Stimulated activated CD4-positive, alpha-beta T cell treated with anti-CD3 and anti-CD28 coated beads, TNF-alpha, amount 100 ng/mL, for 1 hour (primary cell): ENCODE data around the gene ANTXR2.

Source experiments
- DNase-seq, 3 donors: peaks; one replicate each; pipeline ENCODE4 v3.0.0-alpha.2; 2020; ENCODE audit warnings: low read depth in 3 of 3, low spot score in 1 of 3

Gene ANTXR2

DNA sequence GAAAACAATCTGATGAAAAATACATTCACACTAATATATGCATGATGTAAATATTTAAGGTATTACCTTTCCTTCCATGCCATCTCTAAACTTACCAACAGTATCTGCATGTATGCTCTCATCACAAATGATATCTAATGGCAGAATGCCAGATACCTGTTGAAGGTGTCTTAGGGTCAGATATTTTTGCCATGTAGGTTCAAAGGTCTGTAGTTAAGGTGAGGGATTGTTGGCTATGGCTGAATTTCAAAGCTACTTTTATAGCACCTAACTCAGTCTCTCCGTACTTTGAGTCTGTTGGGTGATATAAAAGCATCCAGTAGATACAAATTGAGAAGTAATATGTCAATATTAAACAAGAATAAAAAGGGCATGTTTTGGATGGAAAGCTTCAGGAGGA is 19.8 kb upstream of the ANTXR2 start:
- DNase-seq = no peak

DNA sequence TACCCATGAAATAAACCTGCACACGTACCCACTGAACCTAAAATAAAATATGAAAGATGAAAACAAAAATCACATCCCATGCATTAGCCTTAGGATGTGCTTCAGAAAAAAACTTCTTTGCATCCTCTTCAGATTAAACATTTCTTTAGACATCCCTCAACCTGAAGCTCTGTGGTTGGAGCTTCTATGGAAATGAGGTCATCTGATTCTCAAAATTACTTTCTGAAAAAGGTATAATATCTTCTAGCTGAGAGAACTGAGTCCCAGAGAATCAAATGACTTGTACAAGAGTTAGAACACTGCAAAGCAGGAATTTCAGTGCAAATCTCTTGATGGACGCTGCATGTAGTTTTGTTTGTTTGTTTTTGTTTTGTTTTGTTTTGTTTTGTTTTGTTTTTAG is 19.1 kb upstream of the ANTXR2 start:
- DNase-seq = no peak

DNA sequence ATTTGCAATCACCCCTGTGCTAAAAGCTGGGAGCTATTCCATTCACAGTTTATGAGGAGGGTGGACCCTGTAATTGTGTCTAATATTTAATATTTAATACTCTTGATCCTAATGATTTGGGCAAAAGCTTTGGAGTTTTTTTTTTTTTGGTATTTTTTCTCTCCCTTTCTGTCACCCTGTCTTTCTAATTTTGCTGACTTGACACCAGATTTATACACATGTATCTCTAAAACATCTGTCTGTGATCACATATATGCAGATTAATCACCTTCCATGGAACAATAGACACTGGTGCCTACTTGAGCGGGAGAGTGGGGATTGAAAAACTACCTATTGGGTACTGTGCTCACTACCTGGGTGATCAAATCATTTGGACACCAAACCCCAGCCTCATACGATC is 18.7 kb upstream of the ANTXR2 start:
- no peak for DNase-seq

DNA sequence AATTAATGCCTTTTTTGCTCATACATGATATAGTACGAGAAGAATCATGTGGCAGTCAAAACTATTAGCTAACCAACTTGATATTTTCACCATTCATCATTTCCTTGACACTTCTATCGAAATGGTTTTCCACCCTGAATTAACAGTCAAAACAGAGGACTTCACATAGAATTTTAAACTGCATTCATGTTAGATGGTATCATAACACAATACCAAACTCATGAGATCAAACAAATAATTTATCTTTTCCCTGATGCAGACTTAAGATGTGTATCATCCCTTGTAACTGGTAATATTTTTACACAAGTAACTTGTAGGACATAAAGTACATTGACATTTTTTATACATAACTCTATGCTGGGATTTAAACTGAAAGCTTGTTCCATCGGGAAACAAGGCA is 18.2 kb upstream of the ANTXR2 start:
- DNase-seq = no peak

- DNase-seq = no peak
Observed at GRCh38 chr4:80090090-80090489, 17.1 kb upstream of the ANTXR2 start.

DNA sequence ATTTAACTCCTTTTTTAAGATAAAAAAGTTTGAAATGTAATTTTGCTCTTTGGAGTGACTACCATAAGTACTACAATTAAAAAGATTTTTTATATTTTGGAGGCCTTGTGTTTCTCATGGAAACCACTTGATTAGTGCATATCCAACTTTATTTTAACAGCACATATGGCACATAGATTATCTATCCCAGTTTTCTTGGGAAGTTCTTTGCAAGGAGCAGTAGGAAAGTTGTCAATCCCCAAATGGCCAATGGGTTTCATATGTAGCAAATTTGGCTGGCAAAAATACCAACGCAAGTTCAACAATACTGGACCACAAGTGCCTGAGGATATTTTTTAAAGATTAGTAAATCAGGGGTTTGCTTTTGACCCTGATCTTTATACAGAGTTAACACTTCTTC is 15.4 kb upstream of the ANTXR2 start:
- DNase-seq = no peak

- DNase-seq = no peak
Observed at GRCh38 chr4:80086296-80086695, 13.3 kb upstream of the ANTXR2 start.

DNA sequence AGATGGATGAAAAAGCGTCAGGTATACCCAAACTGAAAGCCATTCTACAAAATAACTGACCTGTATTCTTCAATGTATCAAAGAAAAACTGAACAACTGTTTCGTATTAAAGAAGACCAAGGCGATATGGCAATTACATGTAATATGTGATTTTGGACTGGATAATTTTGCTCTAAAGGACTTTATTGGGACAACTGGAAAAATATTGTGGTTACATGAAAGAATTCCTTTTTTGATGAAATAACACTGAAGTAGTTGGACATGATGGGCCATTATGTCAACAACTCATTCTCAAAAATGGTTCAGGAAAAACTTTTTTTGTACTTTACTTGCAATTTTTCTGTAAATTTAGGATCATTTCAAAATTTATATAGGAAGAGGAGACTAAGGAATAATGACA is 12.1 kb upstream of the ANTXR2 start:
- DNase-seq = no peak

DNA sequence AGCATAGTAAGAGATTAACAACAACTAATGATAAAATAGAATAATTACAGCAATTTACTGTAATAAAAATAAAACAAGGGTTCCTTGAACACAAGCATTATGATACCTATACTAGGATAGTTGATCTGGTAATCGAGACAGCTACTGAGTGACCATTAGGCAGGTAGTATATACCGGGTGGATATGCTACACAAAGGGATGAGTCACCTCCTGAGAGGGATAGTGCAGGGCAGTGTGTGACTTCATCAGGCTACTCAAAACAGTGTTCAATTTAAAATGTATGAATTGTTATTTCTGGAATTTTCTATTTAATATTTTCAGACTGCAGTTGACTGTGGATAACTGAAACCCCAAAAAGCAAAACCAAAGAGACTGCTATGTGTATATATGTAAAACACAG is 9.7 kb upstream of the ANTXR2 start:
- no peak for DNase-seq

GRCh38 chr4:80081566-80081965 is 8.5 kb upstream of the ANTXR2 start:
- DNase-seq = no peak

DNA sequence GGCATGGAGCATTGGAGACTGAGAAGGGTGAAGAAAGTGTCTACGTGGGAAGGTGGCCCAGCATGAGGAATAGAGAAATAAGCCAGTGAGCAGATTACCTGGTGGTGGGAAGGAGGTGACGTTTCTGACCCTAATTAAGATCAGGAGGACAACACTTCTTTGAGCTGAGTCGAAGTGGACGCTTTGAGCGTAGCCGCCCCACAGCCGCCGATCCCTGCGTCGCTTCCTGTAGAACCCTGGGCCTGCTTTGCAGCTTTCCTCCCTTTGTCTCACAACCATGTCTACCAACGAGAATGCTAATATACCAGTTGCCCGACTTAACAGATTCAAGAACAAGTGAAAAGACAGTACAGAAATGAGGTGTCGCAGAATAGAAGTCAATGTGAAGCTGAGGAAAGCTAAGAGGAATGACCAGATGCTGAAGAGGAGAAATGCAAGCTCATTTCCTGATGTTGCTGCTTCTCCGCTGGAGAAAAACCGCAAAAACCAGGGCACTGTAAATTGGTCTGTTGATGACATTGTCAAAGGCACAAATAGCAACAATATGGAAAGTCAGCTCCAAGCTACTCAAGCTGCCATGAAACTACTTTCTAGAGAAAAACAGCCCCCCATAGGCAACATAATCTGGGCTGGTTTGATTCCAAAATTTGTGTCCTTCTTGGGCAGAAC is 6.4 kb upstream of the ANTXR2 start:
- no peak for DNase-seq

- DNase-seq = no peak
Observed at GRCh38 chr4:80078346-80079092, 5.5 kb upstream of the ANTXR2 start.

GRCh38 chr4:80077639-80078038 is 4.6 kb upstream of the ANTXR2 start:
- DNase-seq = no peak

DNA sequence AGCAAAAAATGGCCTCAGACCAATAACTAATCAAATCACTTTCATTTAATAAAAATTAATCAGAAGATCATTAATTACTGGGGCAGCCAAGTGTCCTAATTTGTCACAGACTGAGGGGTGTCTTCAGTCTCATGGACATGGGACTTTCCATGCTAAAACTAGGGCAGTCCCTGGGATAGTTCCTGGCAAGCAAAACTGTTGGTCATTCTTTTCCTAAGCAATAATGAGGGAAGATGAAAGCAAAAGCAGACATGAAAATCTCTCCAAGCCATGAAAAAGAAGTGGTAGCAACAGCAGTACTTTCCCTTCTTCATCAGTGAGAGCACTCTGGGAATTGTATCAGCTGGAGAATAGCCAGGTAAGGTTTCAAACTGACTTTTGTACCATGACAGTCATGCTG is 3.7 kb upstream of the ANTXR2 start:
- no peak for DNase-seq

- no peak for DNase-seq
Observed at GRCh38 chr4:80075995-80076675, 3.1 kb upstream of the ANTXR2 start.

- no peak for DNase-seq
Observed at GRCh38 chr4:80074651-80075050, 1.6 kb upstream of the ANTXR2 start.

- DNase-seq = no peak
Observed at GRCh38 chr4:80074069-80074468, 1.0 kb upstream of the ANTXR2 start.

- no peak for DNase-seq
Observed at GRCh38 chr4:80073473-80074008, 512 bp upstream of the ANTXR2 start.

DNA sequence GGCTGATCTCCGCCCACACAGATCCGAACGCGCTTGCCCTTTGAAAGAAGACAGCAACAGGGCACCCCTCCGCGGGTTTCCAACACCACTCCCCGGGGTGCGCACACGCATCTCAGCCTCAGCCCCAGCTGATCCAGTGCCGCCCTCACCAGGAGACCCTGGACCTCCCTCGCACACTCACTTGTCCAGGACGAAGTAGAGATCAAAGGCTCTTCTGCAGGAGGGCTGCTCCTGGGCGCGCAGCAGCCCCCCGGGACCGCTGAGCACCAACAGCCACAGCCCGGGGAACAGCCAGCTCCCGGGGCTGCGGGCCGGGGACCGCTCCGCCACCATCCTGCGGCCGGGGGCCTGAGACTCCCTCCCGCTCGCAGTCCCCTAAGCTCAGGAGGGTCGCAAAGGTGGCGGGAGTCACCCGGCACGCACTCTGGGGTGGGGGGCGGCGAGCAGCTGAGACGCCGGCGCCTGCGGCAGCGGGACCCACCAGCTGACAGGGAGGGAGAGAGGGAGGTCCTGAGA is 743 bp downstream of the ANTXR2 start:
- peak in 1 of 3 donors; percentile 42 for DNase-seq

DNA sequence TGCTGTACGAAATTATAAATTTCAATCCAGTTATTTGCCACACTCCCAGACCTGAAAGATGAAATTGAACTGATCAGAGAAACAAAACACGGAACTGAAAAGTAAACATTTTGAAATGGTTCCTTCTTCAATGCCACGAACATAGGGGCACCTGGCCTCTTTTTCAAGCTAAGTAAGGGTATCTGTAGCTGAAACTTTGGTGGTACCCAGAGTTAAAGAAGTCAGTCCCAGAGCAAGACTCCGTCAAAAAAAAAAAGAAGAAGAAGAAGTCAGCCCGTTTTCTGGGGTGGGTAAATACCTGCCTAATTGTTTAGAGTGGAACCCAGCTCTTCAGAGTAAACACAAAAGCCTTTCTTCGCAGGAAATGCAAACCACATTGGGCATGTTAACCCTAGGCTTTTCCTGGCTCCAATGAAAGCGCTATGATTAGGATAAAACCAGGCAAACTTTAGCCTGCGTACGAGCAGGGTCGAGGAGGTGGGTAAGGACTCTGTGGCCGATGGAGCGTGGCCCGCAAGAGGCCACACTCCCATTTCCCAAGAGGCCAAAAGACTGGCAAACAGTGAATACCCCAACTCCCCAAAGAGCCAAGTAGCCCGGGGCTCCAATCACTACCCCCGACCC is 1.3 kb downstream of the ANTXR2 start:
- DNase-seq = no peak

DNA sequence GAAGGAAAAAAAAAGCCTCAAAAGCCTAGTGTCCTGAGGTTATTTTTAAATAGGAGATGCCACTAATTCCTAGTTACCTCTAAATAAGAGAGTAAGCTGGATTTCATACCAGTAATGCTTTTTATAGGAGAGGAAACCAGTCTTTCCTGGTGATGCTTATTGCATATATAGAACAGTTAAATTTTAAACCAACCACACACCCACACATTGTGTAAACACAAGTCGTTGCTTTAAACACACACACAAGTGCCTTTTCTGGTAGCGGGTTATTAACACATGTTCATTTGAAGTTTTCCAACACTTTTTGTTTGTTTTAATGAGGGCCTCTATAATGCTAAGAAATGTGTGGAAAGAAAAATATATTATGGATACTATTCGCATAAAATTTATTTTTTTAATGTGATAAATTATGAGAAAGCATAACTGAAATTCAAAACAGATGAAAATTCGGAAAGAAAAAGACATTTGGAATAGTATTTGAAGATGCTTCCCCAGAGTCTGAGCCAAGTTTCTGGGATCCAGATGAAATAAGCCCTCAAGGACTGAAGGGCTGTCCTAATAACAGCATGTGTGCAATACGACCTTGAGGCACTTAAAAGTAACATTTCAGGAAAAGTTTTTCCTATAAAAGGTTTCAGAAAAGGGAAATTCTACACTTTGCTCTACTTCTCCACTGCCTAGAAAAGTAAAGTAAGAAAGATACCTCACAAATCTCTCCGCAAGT is 2.0 kb downstream of the ANTXR2 start:
- no peak for DNase-seq
